Chondrocyte (in vitro differentiated cells): ENCODE results near the gene SERPINB5. TPM values are rescaled to one million over a fixed set of nuclear protein-coding genes. Genes with fewer than 3 reads are reported as not detected.

ENCODE experiments used
- DNase-seq: peaks from one replicate; pipeline ENCODE4 v3.0.0; 2021; ENCODE audit warnings: mixed read lengths, low spot score
- H3K27ac Mint-ChIP-seq: one replicate; pipeline ENCODE4 v1.8.0; 2021; ENCODE audit warnings: mild to moderate bottlenecking, moderate library complexity, mixed read lengths; ENCODE audit not compliant: unreplicated experiment
- H3K27me3 Mint-ChIP-seq: 2 replicates; pipeline ENCODE4 v1.8.0; 2021; ENCODE audit warnings: low read depth, mixed read lengths
- H3K36me3 Mint-ChIP-seq: 2 replicates; pipeline ENCODE4 v1.8.0; 2021; ENCODE audit warnings: low read depth, mixed read lengths
- H3K4me1 Mint-ChIP-seq: 2 replicates; pipeline ENCODE4 v1.8.0; 2021; ENCODE audit warnings: low read depth, mild to moderate bottlenecking, mixed read lengths
- H3K4me3 Mint-ChIP-seq: one replicate; pipeline ENCODE4 v1.8.0; 2021; ENCODE audit warnings: mild to moderate bottlenecking, moderate library complexity, mixed read lengths; ENCODE audit not compliant: unreplicated experiment
- H3K9me3 Mint-ChIP-seq: 2 replicates; pipeline ENCODE4 v1.8.0; 2021; ENCODE audit warnings: low read depth, mixed read lengths
- total RNA-seq: library from RNA; stranded (reverse); gene quantifications from 3 replicates; pipeline ENCODE4 v1.2.1, GENCODE V29; 2021
- TF ChIP-seq, protein P1 (sequence below): fragments of 200-600 bp; sonication (generic); IDR thresholded peaks from 2 replicates; pipeline ENCODE4 v1.5.0; 2021; ENCODE audit warnings: antibody characterized with exemption, mild to moderate bottlenecking, moderate library complexity

SERPINB5 gene
- total RNA-seq, 1 donor from 2014 or later = not detected

DNA sequence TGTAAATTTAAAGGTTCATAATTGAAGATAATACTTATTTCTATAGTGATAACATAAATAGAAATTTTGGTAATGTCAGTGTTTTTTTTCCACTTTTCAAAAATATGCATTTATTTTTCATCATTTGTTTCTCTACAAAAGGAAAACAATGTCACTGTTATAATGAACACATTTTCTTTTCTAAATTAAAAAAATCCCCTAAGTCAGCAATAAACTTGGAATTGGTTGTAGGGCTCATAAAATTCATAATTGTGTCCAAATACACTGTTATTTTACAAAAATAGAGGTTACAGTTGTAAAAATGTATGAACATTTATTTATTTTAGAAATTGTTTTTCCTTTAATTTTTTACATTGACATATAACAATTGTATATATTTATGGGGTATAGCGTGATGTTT is 39.0 kb downstream of the SERPINB5 start:
- H3K4me3 Mint-ChIP-seq = no peak overlapping the region
- H3K27me3 Mint-ChIP-seq = peaks cover 15% of the 10 kb centered on the region
- no peaks in the 10 kb centered on the region for H3K9me3 Mint-ChIP-seq
- H3K27ac Mint-ChIP-seq = no peak overlapping the region
- H3K36me3 Mint-ChIP-seq = peaks cover 2% of the 10 kb centered on the region
- peaks cover 13% of the 10 kb centered on the region for H3K4me1 Mint-ChIP-seq
- DNase-seq = no peak
- TF ChIP-seq, protein P1, sequence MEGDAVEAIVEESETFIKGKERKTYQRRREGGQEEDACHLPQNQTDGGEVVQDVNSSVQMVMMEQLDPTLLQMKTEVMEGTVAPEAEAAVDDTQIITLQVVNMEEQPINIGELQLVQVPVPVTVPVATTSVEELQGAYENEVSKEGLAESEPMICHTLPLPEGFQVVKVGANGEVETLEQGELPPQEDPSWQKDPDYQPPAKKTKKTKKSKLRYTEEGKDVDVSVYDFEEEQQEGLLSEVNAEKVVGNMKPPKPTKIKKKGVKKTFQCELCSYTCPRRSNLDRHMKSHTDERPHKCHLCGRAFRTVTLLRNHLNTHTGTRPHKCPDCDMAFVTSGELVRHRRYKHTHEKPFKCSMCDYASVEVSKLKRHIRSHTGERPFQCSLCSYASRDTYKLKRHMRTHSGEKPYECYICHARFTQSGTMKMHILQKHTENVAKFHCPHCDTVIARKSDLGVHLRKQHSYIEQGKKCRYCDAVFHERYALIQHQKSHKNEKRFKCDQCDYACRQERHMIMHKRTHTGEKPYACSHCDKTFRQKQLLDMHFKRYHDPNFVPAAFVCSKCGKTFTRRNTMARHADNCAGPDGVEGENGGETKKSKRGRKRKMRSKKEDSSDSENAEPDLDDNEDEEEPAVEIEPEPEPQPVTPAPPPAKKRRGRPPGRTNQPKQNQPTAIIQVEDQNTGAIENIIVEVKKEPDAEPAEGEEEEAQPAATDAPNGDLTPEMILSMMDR = no peak

DNA sequence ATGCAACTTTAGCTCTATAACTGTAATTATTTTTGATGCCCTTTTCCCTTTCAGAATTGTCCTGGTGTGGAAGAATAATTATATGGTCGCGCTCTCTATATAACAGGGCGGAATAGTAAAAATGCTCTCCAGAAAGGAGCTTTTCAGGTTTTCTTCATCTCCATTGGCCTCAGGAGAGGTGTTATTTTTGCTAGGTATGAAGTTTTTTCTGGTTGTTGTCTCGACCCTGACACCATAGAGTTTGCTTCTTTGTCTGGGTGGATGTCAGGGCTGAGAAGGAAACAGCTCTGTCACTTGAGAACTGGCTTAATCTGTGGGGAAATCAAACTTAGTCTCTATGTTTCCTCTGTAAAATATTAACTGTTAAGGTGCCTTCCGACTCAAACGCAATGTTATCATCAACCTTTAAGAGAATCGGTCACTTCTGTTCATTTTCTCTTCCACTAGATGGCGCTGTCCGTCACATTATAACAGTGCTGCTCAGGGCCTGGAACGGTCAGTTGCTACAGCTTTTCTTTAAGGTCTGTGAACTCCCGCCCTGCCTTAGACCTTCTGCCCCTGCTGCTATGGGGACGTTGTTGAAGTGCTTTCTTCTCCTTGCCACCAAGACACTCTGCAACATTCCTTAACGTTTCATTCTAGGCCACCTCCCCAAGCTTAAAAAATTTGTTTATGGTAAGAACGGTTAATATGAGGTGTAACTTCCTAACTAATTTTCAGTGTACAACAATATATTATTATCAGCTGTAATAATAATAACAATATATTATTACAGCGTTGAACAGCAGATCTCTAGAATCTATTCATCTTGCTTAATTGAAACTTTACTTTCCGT is 41.6 kb downstream of the SERPINB5 start:
- Mint-ChIP-seq H3K4me3 (no peak overlapping the region), H3K4me1 (peaks cover 12% of the 10 kb centered on the region), H3K36me3 (peaks cover 2% of the 10 kb centered on the region), H3K27ac (no peak overlapping the region), H3K9me3 (no peaks in the 10 kb centered on the region), H3K27me3 (peaks cover 19% of the 10 kb centered on the region)
- TF ChIP-seq, protein P1 = peak; percentile 94
- DNase-seq = no peak

DNA sequence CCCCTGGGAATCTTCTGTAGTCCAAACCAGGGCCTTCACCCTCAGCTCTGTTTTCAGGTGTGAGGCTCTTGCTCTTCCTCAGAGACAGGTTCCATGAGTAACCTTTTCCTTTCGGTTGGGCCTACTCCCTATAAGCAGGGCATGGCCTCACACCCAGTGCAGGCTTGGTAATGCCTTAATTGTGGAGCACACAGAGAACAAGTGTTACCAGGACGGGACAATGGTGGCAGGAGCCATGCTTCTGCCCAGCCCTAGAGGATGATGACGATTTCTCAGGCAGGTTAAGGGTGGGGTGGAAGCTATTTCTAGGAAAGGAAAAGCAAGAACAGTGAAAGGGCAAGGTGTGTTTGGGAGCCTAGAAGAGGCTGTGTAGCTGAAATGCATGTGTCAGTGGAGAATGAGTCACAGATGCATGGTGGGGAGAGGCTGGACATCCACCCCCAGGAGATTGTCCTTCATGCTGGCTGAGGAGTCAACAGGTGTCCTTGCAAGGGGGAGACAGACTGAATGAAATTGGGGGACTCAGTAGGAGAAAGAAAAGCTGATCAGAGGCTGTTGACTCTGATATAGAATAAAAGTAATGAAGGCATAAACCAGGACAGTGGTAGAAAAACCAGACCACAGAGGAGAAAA is 43.4 kb downstream of the SERPINB5 start:
- Mint-ChIP-seq H3K27me3 (peaks cover 22% of the 10 kb centered on the region), H3K27ac (no peak overlapping the region), H3K36me3 (no peaks in the 10 kb centered on the region), H3K4me1 (peaks cover 5% of the 10 kb centered on the region), H3K9me3 (no peaks in the 10 kb centered on the region), H3K4me3 (no peak overlapping the region)
- no peak for DNase-seq
- TF ChIP-seq, protein P1 = no peak

DNA sequence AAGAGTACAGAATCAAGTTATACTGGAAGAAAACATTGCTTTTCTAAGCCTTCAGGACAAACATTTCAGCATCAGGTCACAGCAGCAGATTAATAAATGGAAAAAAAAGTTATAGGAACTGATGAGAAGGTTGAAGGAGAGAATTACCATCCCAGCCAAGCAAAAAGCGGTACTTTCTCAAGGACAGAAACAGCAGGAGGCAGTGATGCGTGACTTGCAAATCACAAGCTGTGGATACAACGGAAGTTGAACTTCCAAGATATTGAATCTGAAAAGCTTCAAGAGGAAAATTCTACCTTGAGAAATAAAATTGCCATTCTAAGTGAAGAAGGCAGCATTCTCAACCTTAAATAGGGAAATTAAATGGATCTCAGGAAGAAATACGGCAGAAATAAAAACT is 46.9 kb downstream of the SERPINB5 start:
- no peak overlapping the region for H3K27ac Mint-ChIP-seq
- no peaks in the 10 kb centered on the region for H3K9me3 Mint-ChIP-seq
- H3K4me3 Mint-ChIP-seq = no peak overlapping the region
- H3K4me1 Mint-ChIP-seq = peaks cover 4% of the 10 kb centered on the region
- H3K36me3 Mint-ChIP-seq = no peaks in the 10 kb centered on the region
- TF ChIP-seq, protein P1 = peak; percentile 44
- H3K27me3 Mint-ChIP-seq = peaks cover 22% of the 10 kb centered on the region
- no peak for DNase-seq

DNA sequence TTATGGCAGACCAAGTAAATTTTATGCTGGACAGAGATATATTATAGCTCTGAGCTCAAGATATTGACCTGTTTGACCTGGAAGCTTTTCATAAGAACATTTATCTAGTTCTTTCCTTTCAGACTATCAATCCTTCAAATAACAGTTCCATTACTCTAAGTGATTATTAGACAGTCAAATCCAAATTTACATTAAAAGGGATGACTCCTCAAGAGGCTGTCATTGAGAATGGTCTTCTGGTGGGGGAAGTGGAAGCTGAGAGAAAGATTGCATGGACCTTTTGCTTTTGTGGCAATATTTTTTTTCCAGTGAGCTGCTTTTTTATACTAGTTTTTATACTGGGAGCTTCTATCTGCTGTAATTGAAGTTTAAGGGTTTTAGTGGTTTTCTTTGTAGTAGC is 50.5 kb downstream of the SERPINB5 start:
- H3K27me3 Mint-ChIP-seq = peaks cover 12% of the 10 kb centered on the region
- H3K27ac Mint-ChIP-seq = no peak overlapping the region
- no peaks in the 10 kb centered on the region for H3K9me3 Mint-ChIP-seq
- H3K4me3 Mint-ChIP-seq = no peak overlapping the region
- peaks cover under 1% of the 10 kb centered on the region for H3K36me3 Mint-ChIP-seq
- TF ChIP-seq, protein P1 = no peak
- H3K4me1 Mint-ChIP-seq = peaks cover 5% of the 10 kb centered on the region
- DNase-seq = no peak
